Activated B cell treated with CpG ODN at 0.5 μM for 24 hours (primary cell): ENCODE results near the gene IMP3. TPM values are rescaled to one million over a fixed set of nuclear protein-coding genes. Genes with fewer than 3 reads are reported as not detected.

Experiments
- ATAC-seq: fragments of 200-7000 bp; cut with Tn5 transposase; one replicate; pipeline ENCODE4 v1.10.0; 2021; ENCODE audit warnings: low read depth, mild to moderate bottlenecking, moderate library complexity
- CTCF ChIA-PET: fragments of 350-600 bp; sonication (Branson Sonifier 250); formaldehyde crosslinking; loops from one replicate; lab custom pipeline; 2021; ENCODE audit warnings: antibody characterized with exemption; lab: Charles Lee
- POLR2A ChIA-PET: fragments of 350-600 bp; sonication (Branson Sonifier 250); formaldehyde crosslinking; loops from one replicate; lab custom pipeline; 2021; ENCODE audit warnings: antibody characterized with exemption; lab: Charles Lee
- DNase-seq: peaks from one replicate; pipeline ENCODE4 v3.0.0; 2022
- H3K27ac Mint-ChIP-seq: one replicate; pipeline ENCODE4 v1.8.0; 2020; ENCODE audit warnings: mixed read lengths
- H3K27me3 Mint-ChIP-seq: one replicate; pipeline ENCODE4 v1.8.0; 2021; ENCODE audit warnings: mixed read lengths
- H3K36me3 Mint-ChIP-seq: one replicate; pipeline ENCODE4 v1.8.0; 2021; ENCODE audit warnings: low read depth, mixed read lengths
- H3K4me1 Mint-ChIP-seq: one replicate; pipeline ENCODE4 v1.8.0; 2021; ENCODE audit warnings: mixed read lengths
- H3K4me3 Mint-ChIP-seq: one replicate; pipeline ENCODE4 v1.8.0; 2020; ENCODE audit warnings: mild to moderate bottlenecking, mixed read lengths
- H3K9me3 Mint-ChIP-seq: one replicate; pipeline ENCODE4 v1.8.0; 2020; ENCODE audit warnings: mixed read lengths
- intact Hi-C: fragments of 100-400 bp; cut with micrococcal nuclease; formaldehyde crosslinking; loops from one replicate; pipeline ENCODE4 v1.15.1; 2024
- total RNA-seq: library from RNA; stranded (reverse); gene quantifications from 2 replicates; pipeline ENCODE4 v1.2.3, GENCODE V29; 2022
- TF ChIP-seq, protein P1 (sequence below): fragments of 200-600 bp; IDR thresholded peaks from one replicate; pipeline ENCODE4 v1.8.0; 2022; ENCODE audit warnings: antibody characterized with exemption, mild to moderate bottlenecking

Gene IMP3
- total RNA-seq, 1 donor from 2014 or later = 65.6 TPM

DNA sequence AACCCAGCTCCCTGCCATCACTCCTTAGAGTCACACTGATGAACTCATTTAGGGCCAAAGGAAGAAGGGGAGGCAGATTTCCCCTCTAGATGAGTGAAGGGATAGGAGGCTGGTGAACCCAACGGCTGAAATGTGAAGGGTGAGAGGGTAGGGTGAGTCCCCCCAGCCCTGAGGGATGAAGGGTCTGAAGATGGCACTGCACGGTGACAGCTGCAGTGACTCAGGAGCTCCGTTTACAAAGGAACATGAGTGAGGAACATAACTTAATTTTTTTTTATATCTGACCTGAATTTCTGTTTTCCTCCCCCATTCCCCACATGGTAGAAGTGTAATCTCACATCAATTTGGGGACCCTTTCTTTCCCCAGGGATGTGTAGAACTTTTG, 21.7 kb upstream of the IMP3 start:
- POLR2A ChIA-PET = no interaction called here
- ATAC-seq (no peak), DNase-seq (no peak)
- CTCF ChIA-PET = no interaction called here
- no peaks in the 10 kb centered on the region for H3K36me3 Mint-ChIP-seq
- intact Hi-C loops = no loop called here
- TF ChIP-seq, protein P1, sequence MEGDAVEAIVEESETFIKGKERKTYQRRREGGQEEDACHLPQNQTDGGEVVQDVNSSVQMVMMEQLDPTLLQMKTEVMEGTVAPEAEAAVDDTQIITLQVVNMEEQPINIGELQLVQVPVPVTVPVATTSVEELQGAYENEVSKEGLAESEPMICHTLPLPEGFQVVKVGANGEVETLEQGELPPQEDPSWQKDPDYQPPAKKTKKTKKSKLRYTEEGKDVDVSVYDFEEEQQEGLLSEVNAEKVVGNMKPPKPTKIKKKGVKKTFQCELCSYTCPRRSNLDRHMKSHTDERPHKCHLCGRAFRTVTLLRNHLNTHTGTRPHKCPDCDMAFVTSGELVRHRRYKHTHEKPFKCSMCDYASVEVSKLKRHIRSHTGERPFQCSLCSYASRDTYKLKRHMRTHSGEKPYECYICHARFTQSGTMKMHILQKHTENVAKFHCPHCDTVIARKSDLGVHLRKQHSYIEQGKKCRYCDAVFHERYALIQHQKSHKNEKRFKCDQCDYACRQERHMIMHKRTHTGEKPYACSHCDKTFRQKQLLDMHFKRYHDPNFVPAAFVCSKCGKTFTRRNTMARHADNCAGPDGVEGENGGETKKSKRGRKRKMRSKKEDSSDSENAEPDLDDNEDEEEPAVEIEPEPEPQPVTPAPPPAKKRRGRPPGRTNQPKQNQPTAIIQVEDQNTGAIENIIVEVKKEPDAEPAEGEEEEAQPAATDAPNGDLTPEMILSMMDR = no peak
- H3K4me1 Mint-ChIP-seq = no peaks in the 10 kb centered on the region
- H3K27ac Mint-ChIP-seq = no peak overlapping the region
- H3K4me3 Mint-ChIP-seq = no peak overlapping the region
- H3K27me3 Mint-ChIP-seq = peaks cover 2% of the 10 kb centered on the region
- H3K9me3 Mint-ChIP-seq = no peaks in the 10 kb centered on the region

DNA sequence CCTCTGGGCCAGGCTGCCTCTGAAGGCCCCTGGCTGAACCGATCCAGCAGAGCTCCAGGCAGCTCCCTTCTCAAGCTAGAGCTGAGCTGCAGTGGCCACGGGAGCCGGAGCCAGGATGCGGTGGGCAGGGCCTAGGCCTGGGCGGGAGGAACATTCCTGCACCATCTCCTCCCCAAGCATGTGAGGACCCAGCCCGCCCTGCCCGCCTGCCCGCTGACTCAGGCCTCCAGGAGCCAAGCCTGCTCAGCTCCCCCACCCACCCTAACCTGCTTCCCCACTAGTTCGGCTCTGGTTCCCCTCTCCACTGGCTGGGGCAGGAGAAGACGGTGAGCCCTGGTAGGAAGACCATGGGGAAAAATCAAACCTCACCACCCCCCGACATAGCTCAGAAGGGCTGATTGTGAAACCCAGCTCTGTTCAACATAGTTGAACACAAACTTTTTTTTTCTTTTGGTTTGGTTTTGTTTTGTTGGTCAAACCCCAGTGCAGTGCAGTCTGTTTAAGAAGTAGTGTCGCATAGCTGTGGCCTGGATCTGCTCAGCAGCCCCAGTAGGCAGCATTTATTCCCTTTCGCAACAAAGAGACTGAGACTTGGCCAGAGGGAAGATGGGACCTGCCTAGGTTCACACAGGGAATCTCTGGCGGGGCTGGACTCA, 21.2 kb upstream of the IMP3 start:
- no peaks in the 10 kb centered on the region for H3K9me3 Mint-ChIP-seq
- CTCF ChIA-PET = no interaction called here

DNA sequence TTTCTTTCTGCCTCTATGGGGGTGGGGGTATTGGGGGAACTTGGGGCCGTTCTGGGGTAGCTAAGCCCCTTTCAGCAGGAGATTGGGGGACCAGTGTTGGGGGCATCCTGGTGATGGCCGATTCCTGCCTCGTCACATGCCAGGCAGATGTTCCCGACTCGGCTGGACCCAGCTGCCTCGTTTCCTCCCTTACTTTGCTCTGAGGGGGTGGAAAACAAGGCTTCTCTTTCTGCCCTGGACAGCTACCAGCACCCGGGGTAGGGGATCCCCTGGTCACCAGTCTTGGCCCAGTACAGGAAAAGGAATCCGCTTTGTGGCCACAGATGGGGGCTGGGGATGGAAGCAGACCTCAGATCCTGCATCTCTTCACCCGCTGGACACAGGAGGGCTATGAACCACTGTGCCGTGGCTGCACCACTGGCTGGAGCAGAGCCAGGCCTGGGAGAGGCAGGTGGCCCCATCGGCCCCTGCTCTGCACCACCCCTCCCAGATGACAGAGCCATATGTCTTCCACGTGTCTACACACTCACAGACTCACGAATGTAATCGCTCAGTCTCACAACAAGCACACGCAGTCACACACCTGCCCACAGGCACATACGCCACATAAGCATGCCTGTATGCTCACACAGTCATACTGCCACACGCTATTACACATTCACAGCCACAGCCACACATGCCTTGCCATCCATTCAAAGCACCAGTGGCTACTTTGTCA, 20.1 kb upstream of the IMP3 start:
- TF ChIP-seq, protein P1 = no peak
- Mint-ChIP-seq H3K27me3 (peaks cover 2% of the 10 kb centered on the region), H3K9me3 (no peaks in the 10 kb centered on the region), H3K4me3 (no peak overlapping the region), H3K4me1 (no peaks in the 10 kb centered on the region), H3K36me3 (no peaks in the 10 kb centered on the region), H3K27ac (no peak overlapping the region)
- intact Hi-C loops = no loop called here
- ChIA-PET CTCF (no interaction called here), POLR2A (interaction anchor here (0.5 kb wide), 1 partner anchor 502 kb away, joined by 4 read pairs; no protein-coding TSS in a partner anchor)
- no peak for DNase-seq
- no peak for ATAC-seq

More for the DNA sequence above, 21.2 kb upstream of the IMP3 start:
- Mint-ChIP-seq H3K27ac (no peak overlapping the region), H3K27me3 (peaks cover 2% of the 10 kb centered on the region), H3K4me1 (no peaks in the 10 kb centered on the region), H3K36me3 (no peaks in the 10 kb centered on the region), H3K4me3 (no peak overlapping the region)
- TF ChIP-seq, protein P1 = no peak
- POLR2A ChIA-PET = no interaction called here
- intact Hi-C loops = no loop called here
- no peak for DNase-seq
- no peak for ATAC-seq

DNA sequence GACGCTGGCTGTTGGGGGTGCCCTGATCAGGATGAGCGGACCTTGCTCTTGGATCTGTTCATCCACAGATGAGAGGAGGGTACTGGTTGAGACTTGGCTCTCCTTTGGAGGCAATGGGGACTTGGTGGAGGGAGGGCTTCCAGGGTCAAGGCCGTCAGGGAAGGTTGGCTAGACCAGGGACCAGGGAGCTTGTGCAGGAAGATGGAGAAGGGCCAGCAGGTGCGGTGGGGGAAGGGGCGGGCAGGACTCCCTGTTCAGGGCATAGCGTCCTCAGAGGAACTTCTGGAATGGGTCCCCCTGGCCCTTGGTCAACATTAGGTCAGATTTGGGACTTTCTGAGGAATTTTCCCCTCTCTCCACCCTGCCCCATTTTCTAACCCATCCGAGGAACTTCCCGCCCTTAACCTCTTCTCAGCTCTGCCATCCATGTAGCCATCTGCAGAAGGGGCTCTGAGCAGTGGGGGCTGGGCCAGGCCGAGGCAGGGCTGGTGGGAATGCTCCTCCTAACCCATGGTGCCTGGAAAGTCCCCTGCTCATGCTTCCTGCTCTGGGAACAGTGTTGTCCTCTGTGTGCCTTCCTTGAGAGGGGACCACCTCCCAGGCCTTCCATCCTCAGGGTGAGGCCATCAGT, 19.2 kb upstream of the IMP3 start:
- DNase-seq (no peak), ATAC-seq (no peak)
- H3K36me3 Mint-ChIP-seq = no peaks in the 10 kb centered on the region
- CTCF ChIA-PET = no interaction called here
- no peaks in the 10 kb centered on the region for H3K4me1 Mint-ChIP-seq
- intact Hi-C loops = no loop called here
- H3K9me3 Mint-ChIP-seq = no peaks in the 10 kb centered on the region
- H3K27ac Mint-ChIP-seq = no peak overlapping the region
- no peak overlapping the region for H3K4me3 Mint-ChIP-seq
- POLR2A ChIA-PET = no interaction called here
- H3K27me3 Mint-ChIP-seq = peaks cover 2% of the 10 kb centered on the region
- TF ChIP-seq, protein P1 = no peak

DNA sequence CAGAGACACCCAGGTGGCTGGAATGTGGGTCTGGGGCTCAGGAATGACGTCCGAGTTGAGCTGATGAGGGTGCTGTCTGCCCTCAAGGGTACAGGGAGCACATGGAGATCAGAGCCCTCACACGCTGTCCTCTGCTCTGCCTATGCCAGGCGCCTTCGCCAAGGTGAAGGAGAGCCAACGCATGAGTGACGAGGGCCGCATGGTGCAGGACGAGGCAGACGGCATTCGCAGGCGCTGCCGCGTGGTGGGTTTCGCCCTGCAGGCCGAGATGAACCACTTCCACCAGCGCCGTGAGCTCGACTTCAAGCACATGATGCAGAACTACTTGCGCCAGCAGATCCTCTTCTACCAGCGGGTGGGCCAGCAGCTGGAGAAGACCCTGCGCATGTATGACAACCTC, 16.8 kb upstream of the IMP3 start:
- Mint-ChIP-seq H3K27me3 (peaks cover 2% of the 10 kb centered on the region), H3K27ac (no peak overlapping the region), H3K4me1 (no peaks in the 10 kb centered on the region), H3K4me3 (no peak overlapping the region), H3K9me3 (no peaks in the 10 kb centered on the region), H3K36me3 (no peaks in the 10 kb centered on the region)
- no peak for ATAC-seq
- POLR2A ChIA-PET = no interaction called here
- CTCF ChIA-PET = no interaction called here
- intact Hi-C loops = no loop called here
- no peak for DNase-seq
- TF ChIP-seq, protein P1 = no peak
